ENCODE data around the gene PLEKHG4B.

DNA sequence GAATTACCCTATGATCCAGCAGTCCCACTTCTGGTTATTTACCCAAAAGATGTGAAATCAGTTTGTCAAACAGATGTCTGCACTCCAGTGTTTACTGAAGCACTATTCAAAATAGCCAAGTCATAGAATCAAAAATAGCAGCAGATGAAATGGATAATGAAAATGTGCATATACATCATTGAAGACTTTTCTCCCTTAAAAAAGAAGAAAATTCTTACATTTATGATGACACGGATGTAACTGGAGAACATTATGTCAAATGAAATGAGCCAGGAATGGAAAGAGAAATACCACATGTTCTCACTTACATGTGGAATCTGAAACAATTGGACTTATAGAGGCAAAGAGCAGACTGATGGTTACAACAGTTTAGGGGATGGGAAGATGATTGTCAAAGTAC, 21.5 kb upstream of the PLEKHG4B start:
- TF ChIP-seq, protein P1, sequence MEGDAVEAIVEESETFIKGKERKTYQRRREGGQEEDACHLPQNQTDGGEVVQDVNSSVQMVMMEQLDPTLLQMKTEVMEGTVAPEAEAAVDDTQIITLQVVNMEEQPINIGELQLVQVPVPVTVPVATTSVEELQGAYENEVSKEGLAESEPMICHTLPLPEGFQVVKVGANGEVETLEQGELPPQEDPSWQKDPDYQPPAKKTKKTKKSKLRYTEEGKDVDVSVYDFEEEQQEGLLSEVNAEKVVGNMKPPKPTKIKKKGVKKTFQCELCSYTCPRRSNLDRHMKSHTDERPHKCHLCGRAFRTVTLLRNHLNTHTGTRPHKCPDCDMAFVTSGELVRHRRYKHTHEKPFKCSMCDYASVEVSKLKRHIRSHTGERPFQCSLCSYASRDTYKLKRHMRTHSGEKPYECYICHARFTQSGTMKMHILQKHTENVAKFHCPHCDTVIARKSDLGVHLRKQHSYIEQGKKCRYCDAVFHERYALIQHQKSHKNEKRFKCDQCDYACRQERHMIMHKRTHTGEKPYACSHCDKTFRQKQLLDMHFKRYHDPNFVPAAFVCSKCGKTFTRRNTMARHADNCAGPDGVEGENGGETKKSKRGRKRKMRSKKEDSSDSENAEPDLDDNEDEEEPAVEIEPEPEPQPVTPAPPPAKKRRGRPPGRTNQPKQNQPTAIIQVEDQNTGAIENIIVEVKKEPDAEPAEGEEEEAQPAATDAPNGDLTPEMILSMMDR (IDR thresholded peaks at IDR 0.05; ENCODE audit: borderline replicate concordance, extremely low read depth, low read length, poor library complexity, severe bottlenecking), result no peak
- no peak for TF ChIP-seq EZH2 (IDR thresholded peaks at IDR 0.05; ENCODE audit: borderline replicate concordance, low read depth, low read length, severe bottlenecking)
